Panc1 (cell line): ENCODE results near the gene PET117. TPM values are rescaled to one million over a fixed set of nuclear protein-coding genes. Genes with fewer than 3 reads are reported as not detected.

Experiments
- ATAC-seq: fragments of 200-7000 bp; cut with Tn5 transposase; 2 replicates; pipeline ENCODE4 v1.9.1; 2020; ENCODE audit warnings: mild to moderate bottlenecking, moderate library complexity
- BruUV-seq: library from RNA; stranded (reverse); fragments of 400-500 nt; replicated peaks from 2 replicates; lab custom pipeline; 2021; lab: Mats Ljungman, UMichigan
- CTCF ChIA-PET: fragments of 300-600 bp; sonication (Branson Sonifier 250); formaldehyde crosslinking; loops from one replicate; lab custom pipeline; 2022; ENCODE audit warnings: antibody characterized with exemption; lab: Charles Lee
- POLR2A ChIA-PET: fragments of 300-600 bp; sonication (Branson Sonifier 250); formaldehyde crosslinking; loops from one replicate; lab custom pipeline; 2022; ENCODE audit warnings: antibody characterized with exemption; lab: Charles Lee
- DNase-seq: peaks from one replicate; pipeline ENCODE4 v3.0.0-alpha.2; 2010; ENCODE audit warnings: low read depth, low spot score
- H3K27ac ChIP-seq: 2 replicates; pipeline ENCODE4 v1.5.1; 2011; ENCODE audit warnings: mild to moderate bottlenecking, low read length, inconsistent platforms
- H3K27me3 ChIP-seq: fragments of 200-500 bp; sonication (Bioruptor generic); 2 replicates; pipeline ENCODE4 v1.6.0; 2014; ENCODE audit warnings: low read length, inconsistent platforms; ENCODE audit not compliant: control insufficient read depth, insufficient read depth
- H3K36me3 ChIP-seq: fragments of 200-500 bp; sonication (Bioruptor generic); 2 replicates; pipeline ENCODE4 v1.5.1; 2014; ENCODE audit warnings: inconsistent platforms, mild to moderate bottlenecking, low read length, moderate library complexity; ENCODE audit not compliant: control insufficient read depth, insufficient read depth
- H3K4me1 ChIP-seq: 2 replicates; pipeline ENCODE4 v1.5.1; 2011; ENCODE audit warnings: inconsistent platforms, mild to moderate bottlenecking, low read length, moderate library complexity; ENCODE audit not compliant: control insufficient read depth, insufficient read depth
- H3K4me3 ChIP-seq, 2 experiments: 2 replicates each; pipeline ENCODE4 v1.5.1; 2011 to 2012; ENCODE audit warnings: low read depth in 2 of 2, low read length in 2 of 2, mild to moderate bottlenecking in 2 of 2, inconsistent platforms in 1 of 2, moderate library complexity in 1 of 2
- H3K9me3 ChIP-seq: fragments of 200-500 bp; sonication (Bioruptor generic); 2 replicates; pipeline ENCODE4 v1.5.1; 2014; ENCODE audit warnings: low read depth, mild to moderate bottlenecking, inconsistent platforms, low read length, moderate library complexity; ENCODE audit not compliant: control insufficient read depth, insufficient read depth
- POLR2AphosphoS5 ChIP-seq: IDR thresholded peaks from 2 replicates; pipeline ENCODE4 v1.6.1; 2012; ENCODE audit warnings: mild to moderate bottlenecking, low read depth, low read length, moderate library complexity
- SIN3A ChIP-seq: IDR thresholded peaks from 2 replicates; pipeline ENCODE4 v1.6.1; 2012; ENCODE audit warnings: low read depth, mild to moderate bottlenecking, low read length, moderate library complexity, borderline replicate concordance; ENCODE audit not compliant: insufficient read depth
- TCF7L2 ChIP-seq: IDR thresholded peaks from 2 replicates; pipeline ENCODE4 v1.6.1; 2011; ENCODE audit warnings: mild to moderate bottlenecking, low read depth, low read length, inconsistent platforms
- in situ Hi-C: cut with HindIII; loops from 2 replicates; pipeline ENCODE4 v1.10.0; 2016; ENCODE audit warnings: low sequenced_read_pairs, low pct_unique_long_range_greater_than_20kb
- intact Hi-C: fragments of 100-400 bp; cut with micrococcal nuclease; formaldehyde crosslinking; loops from one replicate; pipeline ENCODE4 v1.10.0; 2022; ENCODE audit not compliant: unreplicated experiment
- total RNA-seq: library from RNA; stranded (reverse); gene quantifications from one replicate; pipeline ENCODE4 v1.2.1, GENCODE V29; 2021; ENCODE audit not compliant: unreplicated experiment
- TF ChIP-seq, protein P1 (sequence below), 2 experiments: IDR thresholded peaks; 2 replicates each; pipeline ENCODE4 v1.6.1; 2011 to 2012; ENCODE audit warnings: low read depth in 2 of 2, control low read depth in 1 of 2, low read length in 1 of 2, mild to moderate bottlenecking in 1 of 2, moderate library complexity in 1 of 2; ENCODE audit not compliant: insufficient read depth in 1 of 2
- TF ChIP-seq, protein P2 (sequence below): fragments of 450-650 bp; IDR thresholded peaks from 2 replicates; pipeline ENCODE4 v1.5.1; 2017; ENCODE audit warnings: mild to moderate bottlenecking

Gene PET117
- total RNA-seq, 1 experiment from 2014 or later = 14.6 TPM

DNA sequence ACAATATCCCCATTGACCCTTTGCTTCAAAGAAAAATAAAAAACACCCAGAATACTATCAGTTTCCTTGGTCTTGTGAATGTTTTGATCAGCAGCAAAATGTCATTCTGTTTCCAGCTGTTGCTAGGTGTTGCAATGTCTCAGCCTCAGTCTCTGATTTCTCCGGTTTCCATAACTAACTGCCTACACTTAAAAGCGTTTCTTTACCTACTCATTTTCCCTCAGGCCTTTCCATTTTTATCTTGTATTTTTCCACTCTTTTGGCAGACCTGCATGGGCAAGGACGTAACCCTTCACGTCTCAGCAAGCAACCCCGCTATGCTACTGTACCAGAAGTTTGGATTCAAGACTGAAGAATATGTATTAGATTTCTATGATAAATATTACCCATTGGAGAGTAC lies 49.4 kb downstream of the PET117 start:
- Histone ChIP-seq H3K9me3 (no peaks in the 10 kb centered on the region), H3K36me3 (no peaks in the 10 kb centered on the region), H3K4me3 (no peak overlapping the region), H3K4me1 (no peaks in the 10 kb centered on the region), H3K27me3 (no peaks in the 10 kb centered on the region), H3K27ac (no peak overlapping the region)
- CTCF ChIA-PET = no interaction called here
- TF ChIP-seq SIN3A (no peak), TCF7L2 (no peak), POLR2AphosphoS5 (no peak)
- TF ChIP-seq, protein P1, sequence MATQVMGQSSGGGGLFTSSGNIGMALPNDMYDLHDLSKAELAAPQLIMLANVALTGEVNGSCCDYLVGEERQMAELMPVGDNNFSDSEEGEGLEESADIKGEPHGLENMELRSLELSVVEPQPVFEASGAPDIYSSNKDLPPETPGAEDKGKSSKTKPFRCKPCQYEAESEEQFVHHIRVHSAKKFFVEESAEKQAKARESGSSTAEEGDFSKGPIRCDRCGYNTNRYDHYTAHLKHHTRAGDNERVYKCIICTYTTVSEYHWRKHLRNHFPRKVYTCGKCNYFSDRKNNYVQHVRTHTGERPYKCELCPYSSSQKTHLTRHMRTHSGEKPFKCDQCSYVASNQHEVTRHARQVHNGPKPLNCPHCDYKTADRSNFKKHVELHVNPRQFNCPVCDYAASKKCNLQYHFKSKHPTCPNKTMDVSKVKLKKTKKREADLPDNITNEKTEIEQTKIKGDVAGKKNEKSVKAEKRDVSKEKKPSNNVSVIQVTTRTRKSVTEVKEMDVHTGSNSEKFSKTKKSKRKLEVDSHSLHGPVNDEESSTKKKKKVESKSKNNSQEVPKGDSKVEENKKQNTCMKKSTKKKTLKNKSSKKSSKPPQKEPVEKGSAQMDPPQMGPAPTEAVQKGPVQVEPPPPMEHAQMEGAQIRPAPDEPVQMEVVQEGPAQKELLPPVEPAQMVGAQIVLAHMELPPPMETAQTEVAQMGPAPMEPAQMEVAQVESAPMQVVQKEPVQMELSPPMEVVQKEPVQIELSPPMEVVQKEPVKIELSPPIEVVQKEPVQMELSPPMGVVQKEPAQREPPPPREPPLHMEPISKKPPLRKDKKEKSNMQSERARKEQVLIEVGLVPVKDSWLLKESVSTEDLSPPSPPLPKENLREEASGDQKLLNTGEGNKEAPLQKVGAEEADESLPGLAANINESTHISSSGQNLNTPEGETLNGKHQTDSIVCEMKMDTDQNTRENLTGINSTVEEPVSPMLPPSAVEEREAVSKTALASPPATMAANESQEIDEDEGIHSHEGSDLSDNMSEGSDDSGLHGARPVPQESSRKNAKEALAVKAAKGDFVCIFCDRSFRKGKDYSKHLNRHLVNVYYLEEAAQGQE (IDR thresholded peaks at IDR 0.05; ENCODE audit: insufficient read depth in 1 of 2, low read depth in 2 of 2, low read length in 1 of 2) = no peak
- TF ChIP-seq, protein P2, sequence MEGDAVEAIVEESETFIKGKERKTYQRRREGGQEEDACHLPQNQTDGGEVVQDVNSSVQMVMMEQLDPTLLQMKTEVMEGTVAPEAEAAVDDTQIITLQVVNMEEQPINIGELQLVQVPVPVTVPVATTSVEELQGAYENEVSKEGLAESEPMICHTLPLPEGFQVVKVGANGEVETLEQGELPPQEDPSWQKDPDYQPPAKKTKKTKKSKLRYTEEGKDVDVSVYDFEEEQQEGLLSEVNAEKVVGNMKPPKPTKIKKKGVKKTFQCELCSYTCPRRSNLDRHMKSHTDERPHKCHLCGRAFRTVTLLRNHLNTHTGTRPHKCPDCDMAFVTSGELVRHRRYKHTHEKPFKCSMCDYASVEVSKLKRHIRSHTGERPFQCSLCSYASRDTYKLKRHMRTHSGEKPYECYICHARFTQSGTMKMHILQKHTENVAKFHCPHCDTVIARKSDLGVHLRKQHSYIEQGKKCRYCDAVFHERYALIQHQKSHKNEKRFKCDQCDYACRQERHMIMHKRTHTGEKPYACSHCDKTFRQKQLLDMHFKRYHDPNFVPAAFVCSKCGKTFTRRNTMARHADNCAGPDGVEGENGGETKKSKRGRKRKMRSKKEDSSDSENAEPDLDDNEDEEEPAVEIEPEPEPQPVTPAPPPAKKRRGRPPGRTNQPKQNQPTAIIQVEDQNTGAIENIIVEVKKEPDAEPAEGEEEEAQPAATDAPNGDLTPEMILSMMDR = no peak
- ATAC-seq = no peak
- DNase-seq = no peak
- POLR2A ChIA-PET = no interaction called here
- in situ Hi-C loops = no loop called here
- no TSS peak for BruUV-seq
- intact Hi-C loops = no loop called here

DNA sequence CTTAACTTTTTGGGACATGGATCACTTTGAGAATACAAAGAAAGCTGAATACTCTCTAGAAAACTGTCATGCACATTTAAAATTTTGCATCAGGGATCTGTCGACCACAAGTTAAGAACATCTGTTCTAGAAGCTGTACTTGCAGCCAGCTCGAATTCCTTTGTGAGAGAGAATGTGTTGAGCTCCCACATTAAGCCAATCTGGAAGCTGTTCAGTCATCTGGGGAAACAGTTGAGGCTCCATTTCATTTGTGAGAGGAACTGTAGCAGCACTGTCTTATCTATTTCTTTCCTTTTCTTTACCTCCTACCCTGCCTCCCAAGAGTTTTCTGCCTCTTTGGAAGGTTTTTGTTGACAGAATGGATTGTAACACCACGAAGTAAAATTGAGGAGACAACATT lies 50.8 kb downstream of the PET117 start:
- Histone ChIP-seq H3K36me3 (no peaks in the 10 kb centered on the region), H3K4me3 (no peak overlapping the region), H3K4me1 (no peaks in the 10 kb centered on the region), H3K9me3 (no peaks in the 10 kb centered on the region), H3K27ac (no peak overlapping the region), H3K27me3 (no peaks in the 10 kb centered on the region)
- no peak for DNase-seq
- no TSS peak for BruUV-seq
- intact Hi-C loops = no loop called here
- POLR2A ChIA-PET = no interaction called here
- CTCF ChIA-PET = no interaction called here
- in situ Hi-C loops = no loop called here
- TF ChIP-seq, protein P1 (IDR thresholded peaks at IDR 0.05; ENCODE audit: insufficient read depth in 1 of 2, low read depth in 2 of 2, low read length in 1 of 2) = no peak
- TF ChIP-seq TCF7L2 = no peak
- TF ChIP-seq, protein P2 = no peak
- TF ChIP-seq POLR2AphosphoS5 = no peak
- TF ChIP-seq SIN3A = no peak
- no peak for ATAC-seq
